Transverse colon (tissue), 4 donors: ENCODE measurements around the gene SEL1L. TPM values are rescaled to one million over a fixed set of nuclear protein-coding genes. Genes with fewer than 3 reads are reported as not detected.

Experiments used
- DNase-seq: peaks from one replicate; pipeline ENCODE4 v3.0.0-alpha.2; 2019
- H3K27ac ChIP-seq, 4 donors: fragments of 200-600 bp; sonication (generic); 2 replicates each; pipeline ENCODE4 v1.5.1; 2016 to 2018; ENCODE audit warnings: inconsistent platforms in 4 of 4
- H3K27me3 ChIP-seq: fragments of 200-600 bp; sonication (generic); 2 replicates; pipeline ENCODE4 v1.5.1; 2017; ENCODE audit warnings: inconsistent platforms
- H3K36me3 ChIP-seq, 4 donors: fragments of 200-600 bp; sonication (generic); 2 replicates each; pipeline ENCODE4 v1.5.1; 2017 to 2019; ENCODE audit warnings: inconsistent platforms in 4 of 4
- H3K4me1 ChIP-seq, 4 donors: fragments of 200-600 bp; sonication (generic); 2 replicates each; pipeline ENCODE4 v1.5.1; 2017 to 2020; ENCODE audit warnings: inconsistent platforms in 4 of 4
- H3K4me3 ChIP-seq, 4 donors: fragments of 200-600 bp; sonication (generic); 1 replicate in 1 of 4; 2 replicates in 3 of 4; pipeline versions ENCODE4 v1.5.1 to v1.6.1; 2017 to 2019; ENCODE audit warnings: inconsistent platforms in 4 of 4
- H3K9me3 ChIP-seq, 2 donors: fragments of 200-600 bp; sonication (generic); 2 replicates each; pipeline ENCODE4 v1.5.1; 2017 to 2019; ENCODE audit warnings: inconsistent platforms in 2 of 2
- CTCF ChIP-seq, 5 experiments: fragments of 200-600 bp in 3 of 5; fragments of 450-650 bp in 2 of 5; sonication (generic) in 3 of 5; IDR thresholded peaks; 1 replicate in 2 of 5; 2 replicates in 3 of 5; pipeline ENCODE4 v1.5.1; 2016 to 2017; ENCODE audit warnings: antibody characterized with exemption in 5 of 5, inconsistent platforms in 3 of 5, mild to moderate bottlenecking in 2 of 5, moderate library complexity in 1 of 5
- EP300 ChIP-seq: sonication (generic); formaldehyde crosslinking; IDR thresholded peaks from one replicate; pipeline ENCODE4 v1.6.1; 2017; ENCODE audit warnings: antibody characterized with exemption, low read depth
- POLR2A ChIP-seq: fragments of 450-650 bp; IDR thresholded peaks from one replicate; pipeline ENCODE4 v1.6.1; 2016; ENCODE audit warnings: antibody characterized with exemption, mild to moderate bottlenecking, moderate library complexity
- POLR2AphosphoS5 ChIP-seq, 3 donors: sonication (generic); formaldehyde crosslinking; IDR thresholded peaks; one replicate each; pipeline ENCODE4 v1.6.1; 2016; ENCODE audit warnings: antibody characterized with exemption in 3 of 3
- WGBS, 2 donors: methylation state at CpG; one replicate each; pipeline ENCODE4 v1.1.5; 2018; ENCODE audit warnings: low coverage in 1 of 2; 5-methylcytosine and 5-hydroxymethylcytosine counted together
- in situ Hi-C, 4 donors: fragments of 200-750 bp; cut with MboI; loops; one replicate each; pipeline versions ENCODE4 v1.15.0 to v1.15.1; 2017; ENCODE audit warnings: low sequenced_read_pairs in 3 of 4, low pct_ligation_motif_present in 1 of 4, low pct_unique_long_range_greater_than_20kb in 1 of 4
- intact Hi-C: fragments of 100-400 bp; cut with DNase I; formaldehyde crosslinking; loops from one replicate; pipeline ENCODE4 v1.15.1; 2023; ENCODE audit warnings: low total_unique reads
- total RNA-seq, 4 donors: library from RNA; depleted of rRNA; stranded (reverse); fragments of >200 nt; gene quantifications; one replicate each; pipeline ENCODE4 v1.1.0, GENCODE V29; 2016

SEL1L gene
- total RNA-seq, 4 donors from 2014 or later, result 29.5 to 64.8 (median 43.5) TPM

GRCh38 chr14:81535396-81536164 lies 1.9 kb upstream of the SEL1L start:
- intact Hi-C loops, result no loop called here
- peaks cover 12 to 29% (median 19%) of the 10 kb centered on the region in 4 donors for H3K4me1 ChIP-seq

GRCh38 chr14:81534510-81535074 lies 939 bp upstream of the SEL1L start:
- no peak for DNase-seq
- Histone ChIP-seq H3K36me3 (no peaks in the 10 kb centered on the region), H3K27me3 (peaks cover 8% of the 10 kb centered on the region), H3K9me3 (no peaks in the 10 kb centered on the region), H3K27ac (peak overlapping the region; percentile 26 to 67 (median 52)), H3K4me3 (peak overlapping the region in 1 of 4 donors; percentile 41), H3K4me1 (peaks cover 12 to 39% (median 19%) of the 10 kb centered on the region in 4 donors)
- intact Hi-C loops, result no loop called here
- WGBS, 2 donors, result 56 to 60% methylated on average over 8 of the region's 8 CpGs
- no peak for TF ChIP-seq POLR2A
- in situ Hi-C loops, result no loop called here

More at GRCh38 chr14:81535396-81536164, 1.9 kb upstream of the SEL1L start:
- 60 to 73% methylated on average over 3 of the region's 3 CpGs for WGBS, 2 donors
- Histone ChIP-seq H3K36me3 (no peaks in the 10 kb centered on the region), H3K9me3 (no peaks in the 10 kb centered on the region), H3K4me3 (no peak overlapping the region), H3K27me3 (peaks cover 8% of the 10 kb centered on the region), H3K27ac (peak overlapping the region in 1 of 4 donors; percentile 2)
- in situ Hi-C loops, result no loop called here
- no peak for DNase-seq
- TF ChIP-seq CTCF (IDR thresholded peaks at IDR 0.05) (no peak), POLR2A (no peak), EP300 (no peak), POLR2AphosphoS5 (IDR thresholded peaks at IDR 0.05) (no peak)

- no peak for DNase-seq
- TF ChIP-seq EP300 (no peak), CTCF (IDR thresholded peaks at IDR 0.05) (peak in 1 of 5 experiments; percentile 11), POLR2A (no peak), POLR2AphosphoS5 (IDR thresholded peaks at IDR 0.05) (no peak)
- intact Hi-C loops, result no loop called here
- no peaks in the 10 kb centered on the region for H3K27me3 ChIP-seq
- WGBS, 2 donors, result 1% methylated on average over 10 of the region's 10 CpGs; no CpG with 5 or more reads in 1 of the 2 donors
- peaks cover 12 to 40% (median 21%) of the 10 kb centered on the region in 4 donors for H3K4me1 ChIP-seq
- in situ Hi-C loops, result no loop called here
- no peaks in the 10 kb centered on the region for H3K36me3 ChIP-seq
- H3K9me3 ChIP-seq, result no peaks in the 10 kb centered on the region
- H3K27ac ChIP-seq, result peak overlapping the region; percentile 78 to 87 (median 85)
- H3K4me3 ChIP-seq, result peak overlapping the region; percentile 73 to 99 (median 94)
Measured at GRCh38 chr14:81533212-81533535, 479 bp downstream of the SEL1L start.

GRCh38 chr14:81529391-81529790 lies 4.3 kb downstream of the SEL1L start:
- H3K4me1 ChIP-seq, result peaks cover 12 to 35% (median 19%) of the 10 kb centered on the region in 4 donors
- H3K27ac ChIP-seq, result no peak overlapping the region
- no peak overlapping the region for H3K4me3 ChIP-seq
- in situ Hi-C loops, result no loop called here
- no peak for DNase-seq
- TF ChIP-seq EP300 (no peak), POLR2A (no peak)
- intact Hi-C loops, result no loop called here
- 64 to 79% methylated on average over 2 of the region's 2 CpGs for WGBS, 2 donors
- H3K36me3 ChIP-seq, result peaks cover 0 to 17% (median 6%) of the 10 kb centered on the region in 4 donors
- H3K27me3 ChIP-seq, result no peaks in the 10 kb centered on the region
- no peaks in the 10 kb centered on the region for H3K9me3 ChIP-seq

GRCh38 chr14:81525129-81525528 lies 8.5 kb downstream of the SEL1L start:
- TF ChIP-seq POLR2AphosphoS5 (IDR thresholded peaks at IDR 0.05), result no peak
- TF ChIP-seq EP300, result no peak
- TF ChIP-seq POLR2A, result no peak
- no peak for TF ChIP-seq CTCF (IDR thresholded peaks at IDR 0.05)
- in situ Hi-C loops, result no loop called here
- no peak for DNase-seq
- Histone ChIP-seq H3K4me3 (no peak overlapping the region), H3K9me3 (no peaks in the 10 kb centered on the region), H3K27me3 (no peaks in the 10 kb centered on the region), H3K36me3 (peaks cover 0 to 32% (median 8%) of the 10 kb centered on the region in 4 donors), H3K4me1 (peaks cover under 1 to 14% (median 5%) of the 10 kb centered on the region in 4 donors), H3K27ac (no peak overlapping the region)
- intact Hi-C loops, result no loop called here
- 64 to 86% methylated on average over 1 of the region's 1 CpG for WGBS, 2 donors
